HCT116 (cell line): ENCODE results near the gene LDLR. TPM values are rescaled to one million over a fixed set of nuclear protein-coding genes. Genes with fewer than 3 reads are reported as not detected.

Experiments
- ATAC-seq: fragments of 200-7000 bp; cut with Tn5 transposase; 2 replicates; pipeline ENCODE4 v1.9.1; 2020; ENCODE audit warnings: mild to moderate bottlenecking, moderate library complexity
- BruUV-seq: library from RNA; stranded (reverse); fragments of 400-500 nt; replicated peaks from 2 replicates; lab custom pipeline; 2021; lab: Mats Ljungman, UMichigan
- CTCF ChIA-PET: fragments of 300-600 bp; sonication (Branson Sonifier 250); formaldehyde crosslinking; loops from one replicate; lab custom pipeline; 2021; ENCODE audit warnings: antibody characterized with exemption; lab: Charles Lee
- POLR2A ChIA-PET: fragments of 300-600, 350-600 bp; sonication (Branson Sonifier 250); formaldehyde crosslinking; loops from one replicate; lab custom pipeline; 2021; ENCODE audit warnings: antibody characterized with exemption; lab: Charles Lee
- RAD21 ChIA-PET, 2 experiments: fragments of 300-600 bp; sonication (Branson Sonifier 250); formaldehyde crosslinking; loops; one replicate each; lab custom pipeline; 2023; ENCODE audit warnings: low total read pairs in 2 of 2; ENCODE audit not compliant: uncharacterized antibody in 2 of 2, unreplicated experiment in 2 of 2, low non-redundant PET in 1 of 2; lab: Charles Lee
- DNase-seq: peaks from one replicate; pipeline ENCODE4 v3.0.0-alpha.2; 2010; ENCODE audit warnings: low read depth, low spot score
- H2AFZ ChIP-seq: fragments of 200-600 bp; shearing (Covaris generic), sonication (generic); 2 replicates; pipeline ENCODE4 v1.6.1; 2017; ENCODE audit warnings: low read depth, mixed run types, mixed read lengths, antibody characterized with exemption, low read length; ENCODE audit not compliant: poor library complexity, severe bottlenecking
- H3K27ac ChIP-seq: 2 replicates; pipeline ENCODE4 v1.5.1; 2012; ENCODE audit warnings: low read depth, low read length
- H3K27me3 ChIP-seq: fragments of 200-600 bp; sonication (generic); 2 replicates; pipeline ENCODE4 v1.6.1; 2016; ENCODE audit warnings: mixed run types, low read length, mixed read lengths; ENCODE audit not compliant: insufficient read depth
- H3K36me3 ChIP-seq, 2 experiments: fragments of 200-500 bp in 1 of 2; fragments of 200-600 bp in 1 of 2; sonication (Bioruptor generic) in 1 of 2; sonication (generic) in 1 of 2; 2 replicates each; pipeline versions ENCODE4 v1.5.1 to v1.6.1; 2014 to 2016; ENCODE audit warnings: low read length in 2 of 2, inconsistent platforms in 1 of 2, mixed read lengths in 1 of 2, mixed run types in 1 of 2; ENCODE audit not compliant: insufficient read depth in 2 of 2, control insufficient read depth in 1 of 2
- H3K4me1 ChIP-seq, 2 experiments: fragments of 200-600 bp in 1 of 2; sonication (generic) in 1 of 2; 2 replicates each; pipeline versions ENCODE4 v1.5.1 to v1.6.1; 2012 to 2017; ENCODE audit warnings: low read length in 2 of 2, inconsistent platforms in 1 of 2, mild to moderate bottlenecking in 1 of 2, mixed read lengths in 1 of 2, mixed run types in 1 of 2, moderate library complexity in 1 of 2; ENCODE audit not compliant: insufficient read depth in 2 of 2, control insufficient read depth in 1 of 2
- H3K4me2 ChIP-seq: fragments of 200-600 bp; sonication (generic); 2 replicates; pipeline ENCODE4 v1.6.1; 2017; ENCODE audit warnings: mixed run types, low read length, mixed read lengths
- H3K4me3 ChIP-seq, 2 experiments: fragments of 200-600 bp in 1 of 2; sonication (generic) in 1 of 2; replicated peaks in 1 of 2; 2 replicates each; pipeline ENCODE4 v1.5.1; 2011 to 2016; ENCODE audit warnings: low read length in 2 of 2, control low read depth in 1 of 2, low read depth in 1 of 2, mild to moderate bottlenecking in 1 of 2, mixed read lengths in 1 of 2, mixed run types in 1 of 2
- H3K79me2 ChIP-seq: fragments of 200-600 bp; sonication (generic); 2 replicates; pipeline ENCODE4 v1.6.1; 2017; ENCODE audit warnings: mild to moderate bottlenecking, mixed run types, low read length, moderate library complexity, mixed read lengths; ENCODE audit not compliant: insufficient read depth
- H3K9ac ChIP-seq: fragments of 200-600 bp; sonication (generic); 2 replicates; pipeline ENCODE4 v1.6.1; 2016; ENCODE audit warnings: low read length, mixed read lengths
- H3K9me2 ChIP-seq: fragments of 200-600 bp; sonication (generic), shearing (Covaris generic); 2 replicates; pipeline ENCODE4 v1.6.1; 2017; ENCODE audit warnings: mixed run types, mild to moderate bottlenecking, moderate library complexity; ENCODE audit not compliant: insufficient read depth
- H3K9me3 ChIP-seq, 2 experiments: fragments of 200-500 bp in 1 of 2; fragments of 200-600 bp in 1 of 2; sonication (Bioruptor generic) in 1 of 2; sonication (generic) in 1 of 2; 2 replicates each; pipeline ENCODE4 v1.6.1; 2014 to 2017; ENCODE audit warnings: low read length in 2 of 2, mixed read lengths in 2 of 2, inconsistent platforms in 1 of 2, low read depth in 1 of 2, mild to moderate bottlenecking in 1 of 2, mixed run types in 1 of 2, moderate library complexity in 1 of 2; ENCODE audit not compliant: control insufficient read depth in 1 of 2, insufficient read depth in 1 of 2
- H4K20me1 ChIP-seq: fragments of 200-600 bp; sonication (generic), shearing (Covaris generic); 2 replicates; pipeline ENCODE4 v1.6.1; 2017; ENCODE audit warnings: mixed run types, mild to moderate bottlenecking, moderate library complexity; ENCODE audit not compliant: insufficient read depth
- ATF3 ChIP-seq: IDR thresholded peaks from 2 replicates; pipeline ENCODE4 v1.6.1; 2012
- CBX3 ChIP-seq: IDR thresholded peaks from 2 replicates; pipeline ENCODE4 v1.6.1; 2012; ENCODE audit warnings: low read depth
- ELF1 ChIP-seq: IDR thresholded peaks from 2 replicates; pipeline ENCODE4 v1.6.1; 2012; ENCODE audit warnings: low read depth, borderline replicate concordance
- EZH2phosphoT487 ChIP-seq: fragments of 200-600 bp; IDR thresholded peaks from 2 replicates; pipeline ENCODE4 v1.6.1; 2018; ENCODE audit warnings: antibody characterized with exemption, borderline replicate concordance
- FOSL1 ChIP-seq: IDR thresholded peaks from 2 replicates; pipeline ENCODE4 v1.6.1; 2012; ENCODE audit warnings: low read depth
- JUND ChIP-seq: IDR thresholded peaks from 2 replicates; pipeline ENCODE4 v1.6.1; 2012
- MAX ChIP-seq: IDR thresholded peaks from 2 replicates; pipeline ENCODE4 v1.6.1; 2012
- RAD21 ChIP-seq: IDR thresholded peaks from 2 replicates; pipeline ENCODE4 v1.6.1; 2012; ENCODE audit warnings: low read depth, mild to moderate bottlenecking
- REST ChIP-seq: IDR thresholded peaks from 2 replicates; pipeline ENCODE4 v1.6.1; 2012; ENCODE audit warnings: low read depth
- SP1 ChIP-seq: IDR thresholded peaks from 2 replicates; pipeline ENCODE4 v1.6.1; 2012; ENCODE audit warnings: low read depth
- SRF ChIP-seq: IDR thresholded peaks from 2 replicates; pipeline ENCODE4 v1.6.1; 2012; ENCODE audit warnings: low read depth
- intact Hi-C: fragments of 100-400 bp; cut with micrococcal nuclease; formaldehyde crosslinking; loops from 2 replicates; pipeline ENCODE4 v1.10.0; 2022
- total RNA-seq: library from RNA; stranded (reverse); gene quantifications from one replicate; pipeline ENCODE4 v1.2.1, GENCODE V29; 2021; ENCODE audit not compliant: unreplicated experiment

LDLR gene
- total RNA-seq, 1 experiment from 2014 or later: 92.4 TPM

- no peak overlapping the region for H2AFZ ChIP-seq
- H3K27me3 ChIP-seq: no peaks in the 10 kb centered on the region
- RAD21 ChIA-PET: no interaction called here
- no peak overlapping the region for H3K4me2 ChIP-seq
- H3K9ac ChIP-seq: no peak overlapping the region
- no peak overlapping the region for H3K27ac ChIP-seq
- H3K9me3 ChIP-seq: no peaks in the 10 kb centered on the region
- H3K4me3 ChIP-seq: no peak overlapping the region
- ATAC-seq: no peak
- TF ChIP-seq MAX (no peak), RAD21 (no peak), SRF (no peak), ELF1 (no peak), REST (no peak), JUND (no peak), FOSL1 (no peak), CBX3 (no peak), ATF3 (no peak), SP1 (no peak), EZH2phosphoT487 (no peak)
- H4K20me1 ChIP-seq: no peaks in the 10 kb centered on the region
- intact Hi-C loops: no loop called here
- no TSS peak for BruUV-seq
- CTCF ChIA-PET: no interaction called here
- H3K79me2 ChIP-seq: no peaks in the 10 kb centered on the region
- H3K4me1 ChIP-seq: no peaks in the 10 kb centered on the region
- peaks cover 9 to 17% of the 10 kb centered on the region in 2 experiments; a peak in 3 of 4 replicates for H3K36me3 ChIP-seq
- DNase-seq: no peak
- H3K9me2 ChIP-seq: no peaks in the 10 kb centered on the region
- POLR2A ChIA-PET: no interaction called here
Observed at GRCh38 chr19:11061952-11062351, 27.3 kb upstream of the LDLR start.
